Esophagus muscularis mucosa (tissue), 4 donors: ENCODE measurements around the gene TSEN15. TPM values are rescaled to one million over a fixed set of nuclear protein-coding genes. Genes with fewer than 3 reads are reported as not detected.

Source experiments
- DNase-seq: peaks from one replicate; pipeline ENCODE4 v3.0.0-alpha.2; 2017; ENCODE audit errors: extremely low spot score
- H3K27ac ChIP-seq, 4 donors: fragments of 200-600 bp; sonication (generic); replicated peaks in 1 of 4; 1 replicate in 3 of 4; 2 replicates in 1 of 4; pipeline ENCODE4 v1.5.1; 2016 to 2019; ENCODE audit warnings: mild to moderate bottlenecking in 1 of 4
- H3K27me3 ChIP-seq, 4 donors: fragments of 200-600 bp; sonication (generic); one replicate each; pipeline versions ENCODE4 v1.5.1 to v1.6.0; 2016 to 2019
- H3K36me3 ChIP-seq, 4 donors: fragments of 200-600 bp; sonication (generic); one replicate each; pipeline ENCODE4 v1.5.1; 2016 to 2019
- H3K4me1 ChIP-seq, 4 donors: fragments of 200-600 bp; sonication (generic); one replicate each; pipeline ENCODE4 v1.5.1; 2016 to 2019
- H3K4me3 ChIP-seq, 4 donors: fragments of 200-600 bp; sonication (generic); 1 replicate in 2 of 4; 2 replicates in 2 of 4; pipeline ENCODE4 v1.5.1; 2016 to 2019; ENCODE audit warnings: mild to moderate bottlenecking in 4 of 4, moderate library complexity in 1 of 4
- H3K9me3 ChIP-seq, 4 donors: fragments of 200-600 bp; sonication (generic); 1 replicate in 3 of 4; 2 replicates in 1 of 4; pipeline ENCODE4 v1.5.1; 2016 to 2019
- EP300 ChIP-seq: sonication (generic); formaldehyde crosslinking; IDR thresholded peaks from one replicate; pipeline ENCODE4 v1.6.1; 2017; ENCODE audit warnings: antibody characterized with exemption
- POLR2A ChIP-seq: fragments of 450-650 bp; IDR thresholded peaks from one replicate; pipeline ENCODE4 v1.6.1; 2017; ENCODE audit warnings: antibody characterized with exemption, moderate library complexity, mild to moderate bottlenecking, low read depth
- POLR2AphosphoS5 ChIP-seq, 2 donors: sonication (generic); formaldehyde crosslinking; IDR thresholded peaks; one replicate each; pipeline ENCODE4 v1.6.1; 2017; ENCODE audit warnings: antibody characterized with exemption in 2 of 2
- WGBS: methylation state at CpG from one replicate; pipeline ENCODE4 v1.1.5; 2018; 5-methylcytosine and 5-hydroxymethylcytosine counted together
- intact Hi-C: fragments of 100-400 bp; cut with DNase I; formaldehyde crosslinking; loops from one replicate; pipeline ENCODE4 v1.15.1; 2023
- total RNA-seq, 4 donors: library from RNA; depleted of rRNA; stranded (reverse); fragments of >200 nt; gene quantifications; one replicate each; pipeline versions ENCODE4 v1.1.0 to v1.2.1, GENCODE V29; 2016
- TF ChIP-seq, protein P1 (sequence below), 3 experiments: fragments of 200-600 bp in 2 of 3; fragments of 450-650 bp in 1 of 3; sonication (generic) in 2 of 3; IDR thresholded peaks; one replicate each; pipeline ENCODE4 v1.5.1; 2017 to 2019; ENCODE audit warnings: antibody characterized with exemption in 3 of 3, mild to moderate bottlenecking in 2 of 3, moderate library complexity in 1 of 3

The TSEN15 gene
- total RNA-seq, 4 donors from 2014 or later, result 27.3 to 52.3 (median 33.4) TPM

DNA sequence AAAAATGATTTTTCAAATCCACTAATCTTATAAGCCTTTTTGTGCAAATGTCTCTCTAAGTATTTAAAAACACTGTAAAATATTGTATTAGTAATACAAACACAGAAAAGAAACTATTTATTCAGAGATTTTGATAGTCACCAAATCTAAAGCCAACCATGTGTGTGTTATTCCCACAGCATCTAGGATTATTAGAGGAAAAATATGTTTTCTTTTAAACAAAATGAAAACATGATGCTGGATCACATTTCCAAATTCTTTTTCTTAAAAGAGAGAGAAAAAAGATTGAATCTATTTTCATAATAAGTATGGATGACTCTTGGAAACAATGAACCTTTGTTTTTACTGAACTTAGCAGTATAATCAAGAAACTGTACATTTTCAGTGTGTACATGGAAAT is 39.3 kb upstream of the TSEN15 start:
- no peaks in the 10 kb centered on the region for H3K9me3 ChIP-seq
- H3K4me1 ChIP-seq, result no peaks in the 10 kb centered on the region
- H3K36me3 ChIP-seq, result no peaks in the 10 kb centered on the region
- intact Hi-C loops, result no loop called here
- H3K27ac ChIP-seq, result no peak overlapping the region
- no peak for DNase-seq
- H3K27me3 ChIP-seq, result peaks cover 0 to 3% (median 0%) of the 10 kb centered on the region in 4 donors
- H3K4me3 ChIP-seq, result no peak overlapping the region
- no peak for TF ChIP-seq POLR2AphosphoS5 (IDR thresholded peaks at IDR 0.05)
- no peak for TF ChIP-seq POLR2A
- TF ChIP-seq, protein P1, sequence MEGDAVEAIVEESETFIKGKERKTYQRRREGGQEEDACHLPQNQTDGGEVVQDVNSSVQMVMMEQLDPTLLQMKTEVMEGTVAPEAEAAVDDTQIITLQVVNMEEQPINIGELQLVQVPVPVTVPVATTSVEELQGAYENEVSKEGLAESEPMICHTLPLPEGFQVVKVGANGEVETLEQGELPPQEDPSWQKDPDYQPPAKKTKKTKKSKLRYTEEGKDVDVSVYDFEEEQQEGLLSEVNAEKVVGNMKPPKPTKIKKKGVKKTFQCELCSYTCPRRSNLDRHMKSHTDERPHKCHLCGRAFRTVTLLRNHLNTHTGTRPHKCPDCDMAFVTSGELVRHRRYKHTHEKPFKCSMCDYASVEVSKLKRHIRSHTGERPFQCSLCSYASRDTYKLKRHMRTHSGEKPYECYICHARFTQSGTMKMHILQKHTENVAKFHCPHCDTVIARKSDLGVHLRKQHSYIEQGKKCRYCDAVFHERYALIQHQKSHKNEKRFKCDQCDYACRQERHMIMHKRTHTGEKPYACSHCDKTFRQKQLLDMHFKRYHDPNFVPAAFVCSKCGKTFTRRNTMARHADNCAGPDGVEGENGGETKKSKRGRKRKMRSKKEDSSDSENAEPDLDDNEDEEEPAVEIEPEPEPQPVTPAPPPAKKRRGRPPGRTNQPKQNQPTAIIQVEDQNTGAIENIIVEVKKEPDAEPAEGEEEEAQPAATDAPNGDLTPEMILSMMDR (IDR thresholded peaks at IDR 0.05), result no peak
- TF ChIP-seq EP300, result no peak

GRCh38 chr1:184014271-184014670 is 37.3 kb upstream of the TSEN15 start:
- H3K27me3 ChIP-seq, result peaks cover 0 to 3% (median 0%) of the 10 kb centered on the region in 4 donors
- TF ChIP-seq EP300, result no peak
- no peak for TF ChIP-seq POLR2A
- TF ChIP-seq, protein P1 (IDR thresholded peaks at IDR 0.05), result no peak
- TF ChIP-seq POLR2AphosphoS5 (IDR thresholded peaks at IDR 0.05), result no peak
- no peaks in the 10 kb centered on the region for H3K9me3 ChIP-seq
- H3K4me3 ChIP-seq, result no peak overlapping the region
- WGBS, result 94% methylated on average over 2 of the region's 2 CpGs
- no peaks in the 10 kb centered on the region for H3K36me3 ChIP-seq
- H3K4me1 ChIP-seq, result no peaks in the 10 kb centered on the region
- H3K27ac ChIP-seq, result no peak overlapping the region
- intact Hi-C loops, result no loop called here
- no peak for DNase-seq

DNA sequence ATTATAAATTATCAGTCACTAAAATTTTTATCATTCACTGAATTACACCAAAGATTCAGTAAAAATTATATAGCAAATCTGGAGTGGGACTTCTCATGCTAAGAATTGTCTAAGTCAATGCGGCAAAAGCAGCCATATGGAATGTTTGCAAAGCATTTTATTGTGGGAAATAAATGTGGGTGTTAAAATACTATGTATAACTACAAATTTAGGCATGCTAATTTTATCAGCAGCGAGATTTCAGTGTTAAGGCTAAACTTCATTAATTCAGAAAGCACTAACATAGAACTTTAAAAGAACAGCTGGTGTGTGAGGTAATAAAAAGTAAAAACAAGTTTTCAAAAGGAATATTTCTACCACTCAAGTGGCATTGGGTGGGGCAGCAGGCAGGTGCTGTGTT is 35.4 kb upstream of the TSEN15 start:
- intact Hi-C loops, result no loop called here
- Histone ChIP-seq H3K4me1 (no peaks in the 10 kb centered on the region), H3K27ac (no peak overlapping the region), H3K36me3 (no peaks in the 10 kb centered on the region), H3K9me3 (no peaks in the 10 kb centered on the region), H3K4me3 (no peak overlapping the region), H3K27me3 (peaks cover 0 to 3% (median 0%) of the 10 kb centered on the region in 4 donors)
- TF ChIP-seq POLR2AphosphoS5 (IDR thresholded peaks at IDR 0.05) (no peak), POLR2A (no peak)
- WGBS, result 96% methylated on average over 2 of the region's 2 CpGs
- no peak for DNase-seq

DNA sequence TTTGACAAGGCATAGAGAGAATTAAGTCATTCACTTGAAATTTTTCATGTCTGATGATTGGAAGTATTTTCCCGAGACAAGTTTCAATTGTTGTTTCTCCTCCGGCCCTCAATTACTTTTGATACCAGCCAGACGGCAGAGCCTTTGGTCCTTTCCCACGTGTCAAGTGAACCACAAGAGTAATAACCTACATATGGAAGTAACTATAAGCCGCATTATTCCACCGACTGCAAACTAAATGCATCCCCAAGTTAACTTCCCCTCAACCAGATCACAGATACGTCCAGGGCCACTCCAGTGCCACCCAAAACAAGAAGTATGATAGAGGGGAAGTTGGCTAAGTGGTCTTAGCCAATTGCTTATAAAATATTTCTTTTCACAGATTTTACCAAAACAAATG is 34.2 kb upstream of the TSEN15 start:
- Histone ChIP-seq H3K4me1 (peaks cover 0 to 7% (median 0%) of the 10 kb centered on the region in 4 donors), H3K27ac (no peak overlapping the region), H3K27me3 (peaks cover 0 to 3% (median 0%) of the 10 kb centered on the region in 4 donors), H3K9me3 (no peaks in the 10 kb centered on the region), H3K4me3 (no peak overlapping the region), H3K36me3 (no peaks in the 10 kb centered on the region)
- intact Hi-C loops, result no loop called here
- no peak for DNase-seq
- 69% methylated on average over 7 of the region's 7 CpGs for WGBS
- no peak for TF ChIP-seq EP300
- TF ChIP-seq POLR2AphosphoS5 (IDR thresholded peaks at IDR 0.05), result no peak
- TF ChIP-seq POLR2A, result no peak
- TF ChIP-seq, protein P1 (IDR thresholded peaks at IDR 0.05), result no peak

GRCh38 chr1:184018622-184019021 is 32.9 kb upstream of the TSEN15 start:
- intact Hi-C loops, result no loop called here
- Histone ChIP-seq H3K9me3 (no peaks in the 10 kb centered on the region), H3K4me1 (peaks cover 0 to 7% (median 3%) of the 10 kb centered on the region in 4 donors), H3K27ac (peak overlapping the region in 1 of 4 donors; percentile 7), H3K4me3 (peak overlapping the region in 1 of 4 donors; percentile 6), H3K36me3 (no peaks in the 10 kb centered on the region), H3K27me3 (no peaks in the 10 kb centered on the region)
- DNase-seq, result no peak
- TF ChIP-seq EP300 (no peak), POLR2AphosphoS5 (IDR thresholded peaks at IDR 0.05) (no peak), POLR2A (no peak)
- TF ChIP-seq, protein P1 (IDR thresholded peaks at IDR 0.05), result no peak
- 59% methylated on average over 2 of the region's 2 CpGs for WGBS
